ENCODE results near the gene G3BP1.
"Not testable (repeated sequence)": the region's sequence is repeated elsewhere in the genome, so short reads cannot be mapped to it uniquely, and the experiment has no call there.

The G3BP1 gene

DNA sequence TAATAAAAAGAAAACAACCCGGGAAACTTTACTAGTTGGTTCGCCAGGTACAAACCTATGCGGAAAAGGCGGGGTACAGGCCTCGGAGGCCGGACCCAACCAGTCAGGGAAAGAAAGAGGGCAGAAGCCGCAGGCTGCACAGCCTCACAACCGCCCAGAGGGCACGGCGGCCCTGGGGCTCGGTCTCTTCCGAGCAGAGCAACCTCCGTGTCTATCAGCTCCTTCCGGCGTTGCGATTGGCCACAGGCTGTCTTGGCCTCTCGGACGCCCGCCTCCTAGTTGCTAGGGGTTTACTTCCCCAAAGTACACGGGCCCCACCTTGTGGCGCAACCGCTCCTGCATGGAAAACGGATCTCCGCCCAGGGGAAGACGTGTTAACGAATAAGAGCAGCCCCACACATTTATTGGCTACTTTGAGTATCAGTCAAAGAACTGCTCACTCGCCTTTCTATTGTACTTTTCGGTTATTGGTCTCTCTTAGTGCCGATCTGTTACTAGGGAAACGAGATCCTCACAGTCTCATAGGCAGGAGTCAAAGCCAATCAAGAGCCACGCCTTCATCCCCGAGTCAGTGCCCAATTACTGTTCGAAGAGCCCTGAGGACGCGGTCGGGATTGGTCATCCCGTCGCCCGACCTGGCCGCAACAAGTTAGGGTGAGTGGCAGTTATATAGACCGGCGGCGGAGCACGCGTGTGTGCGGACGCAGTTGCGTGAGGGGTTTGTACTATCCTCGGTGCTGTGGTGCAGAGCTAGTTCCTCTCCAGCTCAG, at the start of gene G3BP1:
Gene G3BP1 (plus strand): TSS at position 696 of the 770 bp plus-strand sequence. CDS start 14,667 bp downstream, outside the sequence.
- DNase-seq (ENCODE audit: low spot score), result peak; percentile 100

DNA sequence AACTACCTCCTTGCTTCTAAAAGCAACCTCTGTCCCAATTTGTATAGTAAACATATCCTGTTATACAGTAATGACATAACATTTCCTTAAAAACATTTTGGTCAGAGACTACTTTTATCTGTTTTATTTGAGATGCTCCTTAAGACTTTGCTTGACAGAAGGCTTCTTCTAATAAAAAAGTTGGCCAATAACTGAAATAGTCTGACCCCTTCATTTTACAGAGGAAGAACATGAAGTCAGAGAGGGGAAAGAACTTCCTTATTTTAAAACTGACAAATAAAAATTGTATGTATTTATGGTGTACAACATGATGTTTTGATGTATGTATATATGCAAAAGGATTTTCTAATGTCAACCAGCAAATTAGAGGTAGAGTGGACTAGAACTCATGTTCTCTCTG, 49.2 kb upstream of the G3BP1 start:
- DNase-seq (ENCODE audit: low spot score), result no peak

DNA sequence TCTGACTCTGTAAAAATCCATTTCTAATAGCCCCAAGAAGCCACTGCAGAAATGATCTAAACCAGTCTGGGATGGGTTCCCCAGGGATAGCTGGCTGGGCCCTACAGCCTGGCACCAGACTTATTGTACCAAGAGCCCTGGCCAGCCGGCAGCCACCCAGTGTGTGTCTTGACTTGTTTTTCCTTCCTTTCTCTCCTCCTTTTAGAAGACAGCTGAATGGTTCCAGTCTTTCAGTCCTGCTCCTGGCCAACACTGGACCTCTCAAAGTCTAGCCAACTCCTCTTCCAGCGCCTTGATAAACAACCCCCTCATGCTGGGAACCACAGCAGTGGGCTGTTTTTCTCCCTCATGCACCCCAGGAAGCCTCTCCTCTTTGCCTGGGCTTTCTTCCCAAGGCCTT, 47.4 kb upstream of the G3BP1 start:
- peak; percentile 17 for DNase-seq (ENCODE audit: low spot score)

DNA sequence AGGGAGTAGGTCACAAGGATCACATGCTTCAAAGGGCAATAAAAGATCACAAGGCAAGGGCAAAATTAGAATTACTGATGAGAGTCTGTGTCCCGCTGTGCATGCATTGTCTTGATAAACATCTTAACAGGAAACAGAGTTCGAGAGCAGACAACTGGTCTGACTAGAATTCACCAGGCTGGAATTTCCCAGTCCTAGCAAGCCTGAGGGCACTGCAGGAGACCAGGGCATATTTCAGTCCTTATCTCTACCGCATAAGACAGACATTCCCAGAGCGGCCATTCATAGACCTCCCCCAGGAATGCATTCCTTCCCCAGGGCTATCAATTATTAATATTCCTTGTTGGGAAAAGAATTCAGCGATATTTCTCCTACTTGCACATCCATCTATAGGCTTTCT, 42.2 kb upstream of the G3BP1 start:
- not testable (repeated sequence) for DNase-seq (ENCODE audit: low spot score)

DNA sequence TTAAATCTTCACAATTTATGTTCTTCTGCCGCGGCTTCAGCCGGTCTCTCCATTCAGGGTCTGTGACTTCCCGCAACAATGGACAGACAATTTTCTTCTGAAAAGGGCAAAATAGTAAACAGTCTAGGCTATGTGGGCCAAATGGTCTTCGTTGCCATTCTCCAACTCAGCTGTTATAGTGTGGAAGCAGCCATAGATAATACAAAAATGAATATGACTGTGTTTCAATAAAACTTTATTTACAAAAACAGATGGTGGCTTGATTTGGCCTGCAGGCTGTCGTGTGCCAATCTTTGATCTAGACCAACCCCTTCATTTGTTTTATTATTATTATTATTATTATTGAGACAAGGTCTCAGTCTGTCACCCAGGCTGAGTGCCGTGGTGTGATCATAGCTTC, 41.4 kb upstream of the G3BP1 start:
- no peak for DNase-seq (ENCODE audit: low spot score)

DNA sequence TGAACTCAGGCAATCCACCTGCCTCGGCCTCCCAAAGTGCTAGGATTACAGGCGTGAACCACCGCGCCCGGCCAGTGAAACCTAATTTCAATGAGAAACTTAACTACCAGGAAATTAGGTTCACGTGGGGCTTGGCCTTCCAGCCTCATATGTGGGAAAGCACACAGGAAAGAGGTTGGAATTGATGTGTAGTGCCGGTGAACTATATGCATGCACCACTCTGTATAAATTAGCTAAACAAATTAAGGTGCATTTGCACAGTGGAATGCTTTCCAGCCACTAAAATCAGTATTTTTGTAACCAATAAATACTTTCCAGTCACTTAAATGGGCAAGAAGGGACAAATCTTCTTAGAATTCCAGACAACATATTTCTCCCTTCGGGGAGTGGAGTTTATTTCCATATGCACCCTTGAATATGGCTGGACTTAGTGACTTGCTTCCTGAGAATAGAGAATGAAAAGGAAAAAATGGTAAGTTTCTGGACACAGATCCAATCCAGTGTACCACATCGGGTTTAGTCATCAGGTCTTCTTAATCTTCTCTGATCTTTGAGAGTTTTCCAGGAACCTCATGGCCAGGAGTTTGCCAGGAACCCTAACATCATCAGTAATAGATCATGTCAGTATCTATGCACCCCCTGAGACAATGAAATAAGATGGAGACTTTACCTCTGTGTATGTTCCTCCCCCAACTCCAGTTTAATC, 38.2 kb upstream of the G3BP1 start:
- no peak for DNase-seq (ENCODE audit: low spot score)

DNA sequence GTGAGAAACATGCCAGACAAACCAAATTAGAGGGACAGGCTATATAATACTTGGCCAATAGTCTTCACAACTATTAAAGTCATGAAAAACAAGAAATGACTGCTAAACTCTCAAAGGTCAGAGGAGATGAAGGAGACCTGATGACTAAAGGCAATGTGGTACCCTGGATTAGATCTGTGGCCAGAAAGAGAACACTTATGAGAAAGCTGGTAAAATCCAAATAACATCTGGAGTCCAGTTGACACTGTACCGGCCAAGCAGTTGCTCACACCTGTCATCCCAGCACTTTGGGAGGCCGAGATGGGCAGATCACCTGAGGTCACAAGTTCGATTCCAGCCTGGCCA, 37.7 kb upstream of the G3BP1 start:
- DNase-seq (ENCODE audit: low spot score), result no peak

DNA sequence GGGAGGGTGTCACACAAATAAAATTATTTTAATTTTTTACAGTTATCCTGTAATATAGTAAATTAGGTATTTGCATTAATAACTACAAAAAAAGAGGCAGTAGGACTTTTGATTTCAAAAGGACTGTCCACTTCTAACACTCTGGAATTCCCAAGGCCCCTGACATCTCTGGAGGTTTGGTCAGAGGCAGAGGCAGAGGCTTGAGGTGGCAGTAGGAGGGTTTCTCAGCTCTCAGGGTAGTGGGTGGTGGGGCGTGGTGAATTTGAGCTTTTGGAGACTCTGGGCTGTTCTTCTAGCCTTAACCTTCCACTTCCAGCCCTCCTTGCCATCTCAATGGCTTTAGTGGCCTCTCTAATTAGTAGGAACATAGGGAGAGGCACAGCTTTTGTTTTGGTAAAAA, 36.1 kb upstream of the G3BP1 start:
- DNase-seq (ENCODE audit: low spot score), result no peak

DNA sequence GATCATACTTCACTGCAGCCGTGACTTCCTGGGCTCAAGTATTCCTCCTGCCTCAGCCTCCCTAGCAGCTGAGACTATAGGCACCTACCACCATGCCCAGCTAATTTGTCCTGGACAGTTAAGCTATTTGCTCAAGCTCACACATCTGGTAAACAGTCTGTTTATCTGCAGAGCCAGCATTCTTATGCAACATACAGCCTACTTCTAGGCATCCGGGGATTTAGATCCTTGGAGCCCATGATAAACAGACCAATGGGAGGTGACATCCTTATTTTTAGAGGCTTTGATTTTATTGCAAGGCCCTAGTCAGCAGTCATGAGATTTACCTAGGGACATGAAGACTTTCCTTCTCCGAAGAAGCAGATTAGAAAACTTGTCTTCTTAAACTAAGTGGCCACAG, 34.3 kb upstream of the G3BP1 start:
- no peak for DNase-seq (ENCODE audit: low spot score)

DNA sequence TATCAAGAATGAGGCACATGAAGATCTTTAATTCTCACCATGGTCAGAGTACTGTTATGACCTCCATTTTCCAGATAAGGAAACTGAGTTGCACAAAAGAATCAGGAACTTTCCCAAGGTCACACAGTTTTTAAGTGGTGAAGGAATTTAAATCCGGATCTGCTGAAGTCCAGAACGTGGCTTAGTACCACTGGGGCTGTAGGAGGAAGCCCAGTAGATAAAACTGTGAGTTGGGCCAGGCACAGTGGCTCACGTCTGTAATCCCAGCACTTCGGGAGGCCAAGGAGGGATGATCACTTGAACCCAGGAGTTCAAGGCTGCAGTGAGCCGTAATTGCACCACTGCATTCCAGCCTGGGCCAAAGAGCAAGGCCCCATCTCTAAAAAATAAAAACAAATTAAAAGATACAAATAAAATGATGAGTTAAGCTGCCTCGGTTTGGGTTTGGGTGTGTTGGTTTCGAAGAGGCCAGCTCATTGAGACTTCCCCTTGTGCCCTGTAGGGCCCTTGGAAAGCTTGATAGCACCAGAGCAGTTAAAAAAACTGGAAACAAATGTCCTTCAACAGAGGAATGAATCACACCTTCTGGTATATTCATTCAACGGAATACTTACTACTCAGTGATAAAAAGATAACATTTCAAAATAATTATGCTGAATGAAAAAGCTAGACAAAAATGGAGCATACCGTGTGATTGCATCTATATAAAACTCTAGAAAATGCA, 33.5 kb upstream of the G3BP1 start:
- no peak for DNase-seq (ENCODE audit: low spot score)

DNA sequence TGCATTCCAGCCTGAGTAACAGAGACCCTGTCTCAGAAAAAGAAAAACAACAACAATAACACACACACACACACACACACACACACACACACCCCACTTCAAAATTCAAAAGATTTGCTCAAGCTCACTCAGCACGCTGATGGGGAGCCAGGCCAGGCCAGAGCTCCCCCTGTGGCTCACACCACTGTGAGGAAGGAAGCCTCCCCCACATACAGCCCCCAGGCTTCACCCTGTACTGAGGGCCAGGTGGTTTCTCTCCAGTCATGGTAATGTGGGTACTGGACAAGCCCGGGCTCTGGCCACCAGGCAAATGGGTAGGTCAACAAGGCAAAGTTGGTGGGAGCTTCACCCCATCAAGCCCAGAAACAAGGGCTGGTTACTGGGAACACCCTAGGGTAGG, 32.4 kb upstream of the G3BP1 start:
- no peak for DNase-seq (ENCODE audit: low spot score)

DNA sequence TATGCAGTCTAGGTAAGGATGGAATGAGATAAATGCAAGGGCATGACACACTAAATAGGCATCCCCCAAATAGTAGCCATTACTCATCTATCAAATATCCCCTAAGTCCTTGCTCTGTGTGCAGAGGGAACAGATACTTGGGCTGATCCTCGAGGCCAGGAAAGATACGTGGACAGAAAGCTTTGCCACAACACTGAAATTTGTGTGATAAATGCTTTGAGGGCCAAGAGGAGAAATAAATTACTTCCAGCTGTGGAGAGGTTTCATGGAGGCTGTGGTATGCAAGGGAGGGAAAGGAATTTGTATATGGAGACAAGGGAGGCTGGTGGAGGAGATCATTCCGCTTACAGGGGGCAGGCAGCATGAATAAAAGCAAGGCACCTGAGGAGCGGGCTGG, 31.8 kb upstream of the G3BP1 start:
- no peak for DNase-seq (ENCODE audit: low spot score)

DNA sequence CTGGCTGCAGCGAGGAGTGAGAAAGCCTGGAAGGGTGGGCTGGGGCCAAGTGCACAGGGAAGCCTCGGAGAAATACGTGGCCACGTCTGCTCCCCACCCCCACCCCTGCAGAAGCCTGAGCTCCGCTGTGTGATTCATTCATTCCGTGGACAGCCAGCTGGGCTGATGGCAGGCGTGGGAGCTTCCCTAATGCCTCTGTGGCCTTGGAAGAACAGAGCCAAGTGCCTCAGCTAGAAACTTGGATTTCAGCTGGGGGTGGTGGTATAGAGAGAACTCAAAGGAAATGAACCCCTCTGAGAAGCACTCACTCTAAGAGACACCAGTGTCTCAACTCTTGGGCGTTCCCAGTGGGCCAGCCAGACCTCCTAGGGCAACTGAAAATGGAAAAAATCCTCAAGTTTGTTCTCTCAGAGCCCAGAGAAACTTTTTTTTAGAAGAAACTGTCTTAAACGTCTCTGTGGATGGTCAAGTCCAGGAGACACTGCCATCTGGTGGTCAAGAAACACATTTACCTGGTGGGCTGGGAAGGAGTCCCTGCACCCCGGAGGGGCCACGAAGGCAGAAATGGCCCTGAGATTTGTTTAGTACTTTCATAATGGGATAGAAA, 31.3 kb upstream of the G3BP1 start:
- peak; percentile 77 for DNase-seq (ENCODE audit: low spot score)

DNA sequence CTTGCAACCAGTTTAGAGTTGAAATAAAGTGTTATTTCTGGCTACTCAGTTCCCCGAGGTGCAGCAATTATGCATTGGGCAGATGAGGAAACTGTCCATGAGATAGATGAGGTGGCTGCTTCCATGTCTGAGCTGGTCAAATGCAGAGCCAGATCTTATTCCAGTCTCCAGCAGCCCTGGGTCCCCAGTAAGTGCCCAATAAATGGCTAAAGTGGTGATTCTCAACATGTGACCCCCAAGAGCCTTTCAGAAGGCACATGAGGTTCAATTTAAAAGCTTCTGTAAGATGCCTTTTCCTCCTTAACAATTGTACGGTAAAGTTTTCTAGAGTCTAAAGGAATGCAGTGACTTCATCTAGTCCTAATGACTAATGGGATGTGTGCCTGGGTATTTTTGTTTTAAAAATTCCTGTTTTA, 30.8 kb upstream of the G3BP1 start:
- DNase-seq (ENCODE audit: low spot score), result no peak

DNA sequence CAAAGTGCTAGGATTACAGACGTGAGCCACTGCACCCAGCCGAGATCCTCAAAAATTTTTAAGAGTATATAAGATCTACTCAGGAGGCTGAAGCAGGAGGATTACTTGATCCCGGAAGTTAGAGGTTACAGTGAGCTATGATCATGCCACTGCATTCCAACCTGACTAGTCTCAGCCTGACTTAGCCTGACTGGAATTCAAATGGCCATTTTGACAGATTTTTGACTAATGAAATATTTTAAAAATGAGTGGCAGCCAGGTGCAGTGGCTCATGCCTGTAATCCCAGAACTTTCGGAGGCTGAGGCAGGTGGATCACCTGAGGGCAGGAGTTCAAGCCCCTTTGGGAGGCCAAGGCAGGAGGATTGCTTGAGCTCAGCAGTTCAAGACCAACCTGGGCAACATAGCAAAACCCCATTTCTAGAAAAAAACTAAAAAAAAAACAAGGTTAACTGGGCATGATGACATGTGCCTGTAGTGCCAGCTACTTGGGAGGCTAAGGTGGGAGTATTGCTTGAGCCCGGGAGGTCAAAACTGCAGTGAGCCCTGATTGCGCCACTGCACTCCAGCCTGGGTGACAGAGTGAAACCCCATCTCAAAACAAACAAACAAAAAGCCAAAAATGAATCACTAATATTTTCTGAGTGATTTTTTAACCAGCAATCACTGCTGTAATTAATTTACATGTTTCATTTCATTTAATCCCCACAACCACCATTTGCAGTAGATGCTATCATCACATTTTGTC, 29.9 kb upstream of the G3BP1 start:
- no peak for DNase-seq (ENCODE audit: low spot score)

DNA sequence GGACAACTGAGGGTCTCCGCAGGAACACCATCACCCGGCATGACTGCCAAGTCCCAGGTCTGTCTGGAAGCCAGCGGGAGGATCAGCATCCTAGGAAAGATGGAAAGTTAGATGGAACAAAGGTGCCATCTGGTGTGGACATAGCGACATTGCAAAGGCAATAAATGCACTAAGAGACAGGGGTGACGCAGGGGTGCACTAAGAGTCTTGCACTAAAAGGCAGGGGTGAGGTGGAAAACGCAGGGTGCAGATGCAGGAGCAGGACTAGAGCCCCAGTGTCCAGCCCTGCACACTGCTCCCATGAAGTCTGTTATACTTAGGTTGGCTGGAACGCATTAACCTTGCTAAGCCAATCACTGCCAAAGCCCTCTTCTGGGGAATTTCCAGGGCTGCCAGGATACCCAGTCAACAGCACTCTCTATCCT, 28.9 kb upstream of the G3BP1 start:
- DNase-seq (ENCODE audit: low spot score), result peak; percentile 84

DNA sequence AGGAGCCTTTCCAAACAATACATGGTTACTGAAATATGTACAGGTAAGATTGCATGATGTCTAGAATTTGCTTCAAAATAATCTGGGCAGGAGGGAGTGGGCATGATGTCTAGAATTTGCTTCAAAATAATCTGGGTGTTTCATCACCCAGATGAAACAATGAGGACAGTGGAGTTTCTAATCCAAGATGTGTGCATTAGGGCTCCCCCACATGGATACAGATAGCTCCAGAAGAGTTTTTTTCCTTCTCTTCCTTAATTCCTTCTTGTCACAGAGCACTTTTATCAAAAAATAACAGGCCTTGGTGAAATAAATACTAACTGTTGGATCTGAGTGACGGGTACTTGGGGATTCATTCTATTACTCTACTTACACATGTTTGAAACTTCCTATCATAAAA, 28.2 kb upstream of the G3BP1 start:
- DNase-seq (ENCODE audit: low spot score), result no peak

DNA sequence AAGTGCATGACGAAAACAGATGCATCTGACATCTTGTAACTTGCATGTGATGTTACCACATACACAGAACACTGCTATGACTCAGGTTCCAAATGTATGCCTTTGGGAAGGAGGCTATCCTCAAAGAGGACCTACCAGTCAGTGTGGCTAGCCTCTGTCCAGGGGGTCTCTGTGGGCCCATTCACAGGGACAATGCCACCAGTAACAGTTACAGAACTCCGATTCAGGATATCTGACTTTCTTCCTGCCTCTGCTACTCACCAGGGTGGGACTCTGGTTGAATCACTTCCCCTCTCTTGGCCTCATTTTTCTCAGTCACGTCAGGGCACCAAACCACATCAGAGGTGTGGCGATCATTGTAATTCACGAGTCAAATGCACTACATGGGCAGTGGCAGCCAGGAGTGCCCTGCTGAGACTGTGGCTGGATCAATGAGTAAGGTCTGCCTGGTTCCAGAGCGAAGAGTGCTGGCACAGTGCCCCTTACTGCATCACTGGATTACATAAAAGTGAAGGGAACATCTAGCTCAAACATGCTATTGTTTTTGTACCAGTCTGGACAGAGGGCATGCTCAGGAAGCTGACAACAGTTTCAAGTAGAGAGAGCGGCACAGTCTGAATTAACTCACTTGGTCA, 26.6 kb upstream of the G3BP1 start:
- no peak for DNase-seq (ENCODE audit: low spot score)

DNA sequence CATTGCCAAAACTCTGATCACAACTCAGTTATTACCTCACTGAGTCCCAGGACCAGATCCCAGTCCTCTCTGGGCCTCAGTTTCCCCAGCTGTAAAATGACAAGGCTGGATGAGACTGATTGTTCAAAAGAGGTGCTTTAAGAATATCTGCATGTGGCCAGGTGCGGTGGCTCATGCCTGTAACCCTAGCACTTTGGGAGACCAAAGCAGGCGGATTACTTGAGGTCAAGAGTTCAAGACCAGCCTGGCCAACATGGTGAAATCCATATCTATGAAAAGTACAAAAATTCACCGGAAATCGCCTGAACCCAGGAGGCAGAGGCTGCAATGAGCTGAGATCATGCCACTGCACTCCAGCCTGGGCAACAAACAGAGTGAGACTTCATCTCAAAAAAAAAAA, 21.6 kb upstream of the G3BP1 start:
- DNase-seq (ENCODE audit: low spot score), result no peak

DNA sequence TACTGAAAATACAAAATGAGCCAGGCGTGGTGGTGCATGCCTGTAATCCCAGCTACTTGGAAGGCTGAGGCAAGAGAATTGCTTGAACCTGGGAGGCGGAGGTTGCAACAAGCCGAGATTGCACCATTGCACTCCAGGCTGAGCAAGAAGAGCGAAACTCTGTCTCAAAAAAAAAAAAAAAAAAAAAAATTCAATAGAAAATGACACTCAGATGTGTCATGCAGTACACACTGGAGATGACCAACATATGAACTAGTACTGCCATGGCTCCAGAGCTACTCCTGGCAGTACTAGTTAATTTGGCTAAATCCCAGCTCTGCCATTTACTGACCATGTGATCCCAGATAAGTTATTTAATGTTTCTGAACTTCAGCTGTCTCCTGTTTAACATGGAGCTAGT, 20.7 kb upstream of the G3BP1 start:
- DNase-seq (ENCODE audit: low spot score), result no peak

DNA sequence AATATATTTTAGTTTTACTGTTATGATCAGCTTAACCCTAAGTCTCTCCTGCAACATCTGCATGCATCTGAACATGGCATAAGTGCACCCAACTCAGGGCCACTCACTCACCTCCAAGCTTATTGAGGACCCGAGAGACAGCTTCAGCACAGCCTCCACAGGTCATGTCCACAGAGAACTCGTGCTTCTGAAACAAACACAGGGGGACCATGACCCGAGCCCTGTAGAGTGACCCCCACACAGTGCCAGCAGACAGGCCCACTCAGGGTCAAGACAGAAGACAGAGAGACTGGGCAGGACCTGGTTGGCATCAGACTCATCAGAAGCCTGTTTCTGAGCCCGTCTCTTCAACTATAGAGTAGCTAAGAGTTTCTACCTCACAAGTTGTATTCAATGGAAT, 20.2 kb upstream of the G3BP1 start:
- DNase-seq (ENCODE audit: low spot score), result no peak

DNA sequence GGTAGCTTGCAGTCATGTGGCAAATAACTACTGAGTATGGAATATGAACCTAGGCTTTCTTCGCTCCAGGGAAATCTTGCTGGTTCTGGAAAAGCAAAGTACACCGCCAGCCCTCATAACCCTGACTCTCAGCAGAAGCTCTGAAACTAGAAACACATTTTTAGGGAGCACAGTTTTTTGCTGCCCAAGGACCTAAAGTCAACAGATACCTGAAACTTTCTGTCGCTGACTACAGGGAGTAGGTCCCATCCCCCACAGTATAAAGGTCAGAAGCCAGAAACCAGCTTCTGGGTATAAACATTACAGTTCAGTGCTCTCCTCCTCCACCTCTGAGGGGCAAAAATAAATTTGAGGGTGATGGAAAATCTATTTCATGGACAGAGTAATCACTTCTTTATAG, 16.4 kb upstream of the G3BP1 start:
- DNase-seq (ENCODE audit: low spot score), result no peak

Measured in cerebellar cortex (tissue), 1 donor.